ENCODE measurements around the gene ANO9.

DNA sequence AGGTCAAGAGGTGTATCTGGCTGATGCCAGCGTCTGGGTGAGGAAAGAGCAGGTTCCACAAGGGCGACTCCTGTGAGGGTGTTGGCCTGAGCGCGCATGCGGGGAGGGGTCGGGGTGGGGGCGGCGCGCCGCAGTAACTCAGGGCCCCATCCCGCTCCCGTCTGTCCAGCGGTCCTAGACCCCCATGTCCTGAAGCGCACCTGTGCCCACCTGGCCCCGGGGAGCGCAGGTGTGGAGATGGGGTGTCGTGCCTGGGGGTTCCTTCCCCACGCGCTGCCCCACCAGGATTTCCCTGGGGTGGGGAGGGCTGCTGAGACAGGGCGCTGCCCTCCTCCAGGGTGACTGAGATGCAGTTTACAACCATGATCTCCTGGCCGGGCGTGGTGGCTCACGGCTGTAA, 44.4 kb upstream of the ANO9 start:
- TF ChIP-seq, protein P1, sequence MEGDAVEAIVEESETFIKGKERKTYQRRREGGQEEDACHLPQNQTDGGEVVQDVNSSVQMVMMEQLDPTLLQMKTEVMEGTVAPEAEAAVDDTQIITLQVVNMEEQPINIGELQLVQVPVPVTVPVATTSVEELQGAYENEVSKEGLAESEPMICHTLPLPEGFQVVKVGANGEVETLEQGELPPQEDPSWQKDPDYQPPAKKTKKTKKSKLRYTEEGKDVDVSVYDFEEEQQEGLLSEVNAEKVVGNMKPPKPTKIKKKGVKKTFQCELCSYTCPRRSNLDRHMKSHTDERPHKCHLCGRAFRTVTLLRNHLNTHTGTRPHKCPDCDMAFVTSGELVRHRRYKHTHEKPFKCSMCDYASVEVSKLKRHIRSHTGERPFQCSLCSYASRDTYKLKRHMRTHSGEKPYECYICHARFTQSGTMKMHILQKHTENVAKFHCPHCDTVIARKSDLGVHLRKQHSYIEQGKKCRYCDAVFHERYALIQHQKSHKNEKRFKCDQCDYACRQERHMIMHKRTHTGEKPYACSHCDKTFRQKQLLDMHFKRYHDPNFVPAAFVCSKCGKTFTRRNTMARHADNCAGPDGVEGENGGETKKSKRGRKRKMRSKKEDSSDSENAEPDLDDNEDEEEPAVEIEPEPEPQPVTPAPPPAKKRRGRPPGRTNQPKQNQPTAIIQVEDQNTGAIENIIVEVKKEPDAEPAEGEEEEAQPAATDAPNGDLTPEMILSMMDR (conservative IDR thresholded peaks at IDR 0.05; ENCODE audit: low read depth, low read length) = no peak
- TF ChIP-seq EZH2 (IDR thresholded peaks at IDR 0.05; ENCODE audit: borderline replicate concordance, low read depth, low read length, poor library complexity, severe bottlenecking) = no peak
